CD4-positive, alpha-beta T cell (primary cell): ENCODE measurements around the gene TBCD. TPM values are rescaled to one million over a fixed set of nuclear protein-coding genes. Genes with fewer than 3 reads are reported as not detected.

Experiments used
- ATAC-seq: fragments of 200-7000 bp; cut with Tn5 transposase; one replicate; pipeline ENCODE4 v1.10.0; 2022; ENCODE audit warnings: mild to moderate bottlenecking; ENCODE audit not compliant: poor library complexity
- CTCF ChIA-PET: fragments of 350-600 bp; sonication (Branson Sonifier 250); formaldehyde crosslinking; loops from one replicate; lab custom pipeline; 2021; ENCODE audit warnings: antibody characterized with exemption, inconsistent platforms; lab: Charles Lee
- POLR2A ChIA-PET: fragments of 350-600 bp; sonication (Branson Sonifier 250); formaldehyde crosslinking; loops from one replicate; lab custom pipeline; 2021; ENCODE audit warnings: antibody characterized with exemption, inconsistent platforms; lab: Charles Lee
- DNase-seq, 14 experiments: peaks; one replicate each; pipeline ENCODE4 v3.0.0-alpha.2; 2013 to 2020; ENCODE audit warnings: mixed read lengths in 2 of 14
- H3K27ac ChIP-seq, 2 donors: one replicate each; pipeline versions ENCODE4 v1.5.1 to v1.7.0; 2013; ENCODE audit warnings: low read length in 2 of 2, low read depth in 1 of 2, mild to moderate bottlenecking in 1 of 2
- H3K27me3 ChIP-seq, 2 experiments: 1 replicate in 1 of 2; 2 replicates in 1 of 2; pipeline versions ENCODE4 v1.6.1 to v1.7.0; 2013; ENCODE audit warnings: low read length in 2 of 2, control low read depth in 1 of 2, mild to moderate bottlenecking in 1 of 2, moderate library complexity in 1 of 2; ENCODE audit not compliant: insufficient read depth in 2 of 2, control insufficient read depth in 1 of 2
- H3K36me3 ChIP-seq: one replicate; pipeline ENCODE4 v1.6.1; 2013; ENCODE audit warnings: low read length, control low read depth; ENCODE audit not compliant: insufficient read depth
- H3K4me1 ChIP-seq: one replicate; pipeline ENCODE4 v1.6.1; 2013; ENCODE audit warnings: low read length, control low read depth; ENCODE audit not compliant: insufficient read depth
- H3K4me3 ChIP-seq: one replicate; pipeline ENCODE4 v1.5.1; 2013; ENCODE audit warnings: mild to moderate bottlenecking, low read length, moderate library complexity
- H3K9me3 ChIP-seq, 2 experiments: 1 replicate in 1 of 2; 2 replicates in 1 of 2; pipeline versions ENCODE4 v1.6.1 to v1.7.0; 2013; ENCODE audit warnings: low read length in 2 of 2, mild to moderate bottlenecking in 2 of 2, control low read depth in 1 of 2, moderate library complexity in 1 of 2; ENCODE audit not compliant: control insufficient read depth in 1 of 2, insufficient read depth in 1 of 2
- H3K27ac Mint-ChIP-seq: one replicate; pipeline ENCODE4 v1.8.0; 2020; ENCODE audit warnings: mixed read lengths
- H3K27me3 Mint-ChIP-seq: one replicate; pipeline ENCODE4 v1.8.0; 2021; ENCODE audit warnings: mixed read lengths
- H3K36me3 Mint-ChIP-seq: one replicate; pipeline ENCODE4 v1.8.0; 2021; ENCODE audit warnings: low read depth, mixed read lengths
- H3K4me1 Mint-ChIP-seq: one replicate; pipeline ENCODE4 v1.8.0; 2021; ENCODE audit warnings: low read depth, mixed read lengths
- H3K4me3 Mint-ChIP-seq: one replicate; pipeline ENCODE4 v1.8.0; 2020; ENCODE audit warnings: mild to moderate bottlenecking, mixed read lengths
- H3K9me3 Mint-ChIP-seq: one replicate; pipeline ENCODE4 v1.8.0; 2020; ENCODE audit warnings: mixed read lengths
- intact Hi-C, 2 experiments: fragments of 100-400 bp; cut with DNase I in 1 of 2; cut with micrococcal nuclease in 1 of 2; formaldehyde crosslinking; loops; one replicate each; pipeline versions ENCODE4 v1.15.1 to v1.9.0; 2023 to 2025; cut with DNase I, micrococcal nuclease
- total RNA-seq, 174 experiments: library from RNA in 2 of 174; stranded (reverse) in 2 of 174; gene quantifications; one replicate each; pipeline ENCODE4 v1.2.3 and lab custom pipeline; 2021 to 2026
- TF ChIP-seq, protein P1 (sequence below): fragments of 200-600 bp; IDR thresholded peaks from one replicate; pipeline ENCODE4 v1.8.0; 2022; ENCODE audit warnings: antibody characterized with exemption, mild to moderate bottlenecking

TBCD gene
- total RNA-seq, 2 experiments from 2014 or later: 74.6 to 80.3 TPM

DNA sequence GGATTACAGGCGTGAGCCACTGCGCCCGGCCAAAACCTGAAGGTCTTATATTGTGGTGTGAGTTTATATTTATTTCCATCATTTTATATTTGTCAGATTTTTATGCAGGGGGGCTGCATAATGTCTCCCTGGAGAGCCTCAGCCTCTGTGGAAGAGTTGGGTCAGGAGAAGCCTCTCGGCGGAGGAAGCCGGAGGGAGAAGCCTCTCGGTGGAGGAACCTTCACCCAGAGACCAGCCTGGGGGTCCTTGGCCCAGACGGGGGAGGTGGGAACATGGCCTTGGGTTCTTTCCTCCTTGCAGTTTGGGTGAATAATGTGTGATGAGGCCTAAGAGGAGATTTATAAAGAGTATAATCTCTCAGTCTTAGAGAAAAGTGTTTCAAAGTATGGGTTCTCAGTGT lies 110.3 kb downstream of the TBCD start:
- DNase-seq (no peak), ATAC-seq (no peak)
- Mint-ChIP-seq H3K36me3 (no peaks in the 10 kb centered on the region), H3K4me1 (peaks cover 66% of the 10 kb centered on the region), H3K9me3 (no peaks in the 10 kb centered on the region), H3K4me3 (peak overlapping the region; percentile 11), H3K27ac (peak overlapping the region; percentile 97), H3K27me3 (no peaks in the 10 kb centered on the region)
- TF ChIP-seq, protein P1, sequence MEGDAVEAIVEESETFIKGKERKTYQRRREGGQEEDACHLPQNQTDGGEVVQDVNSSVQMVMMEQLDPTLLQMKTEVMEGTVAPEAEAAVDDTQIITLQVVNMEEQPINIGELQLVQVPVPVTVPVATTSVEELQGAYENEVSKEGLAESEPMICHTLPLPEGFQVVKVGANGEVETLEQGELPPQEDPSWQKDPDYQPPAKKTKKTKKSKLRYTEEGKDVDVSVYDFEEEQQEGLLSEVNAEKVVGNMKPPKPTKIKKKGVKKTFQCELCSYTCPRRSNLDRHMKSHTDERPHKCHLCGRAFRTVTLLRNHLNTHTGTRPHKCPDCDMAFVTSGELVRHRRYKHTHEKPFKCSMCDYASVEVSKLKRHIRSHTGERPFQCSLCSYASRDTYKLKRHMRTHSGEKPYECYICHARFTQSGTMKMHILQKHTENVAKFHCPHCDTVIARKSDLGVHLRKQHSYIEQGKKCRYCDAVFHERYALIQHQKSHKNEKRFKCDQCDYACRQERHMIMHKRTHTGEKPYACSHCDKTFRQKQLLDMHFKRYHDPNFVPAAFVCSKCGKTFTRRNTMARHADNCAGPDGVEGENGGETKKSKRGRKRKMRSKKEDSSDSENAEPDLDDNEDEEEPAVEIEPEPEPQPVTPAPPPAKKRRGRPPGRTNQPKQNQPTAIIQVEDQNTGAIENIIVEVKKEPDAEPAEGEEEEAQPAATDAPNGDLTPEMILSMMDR: no peak
- Histone ChIP-seq H3K27ac (peak overlapping the region in 1 of 2 donors; percentile 75), H3K9me3 (no peaks in the 10 kb centered on the region), H3K4me3 (no peak overlapping the region), H3K27me3 (no peaks in the 10 kb centered on the region), H3K36me3 (no peaks in the 10 kb centered on the region), H3K4me1 (peaks cover 90% of the 10 kb centered on the region)
- ChIA-PET CTCF (no interaction called here), POLR2A (interaction anchor here (2.7 kb wide), 1 partner anchor 22 kb away, joined by 41 read pairs; no protein-coding TSS in a partner anchor)
- intact Hi-C loops: no loop called here

DNA sequence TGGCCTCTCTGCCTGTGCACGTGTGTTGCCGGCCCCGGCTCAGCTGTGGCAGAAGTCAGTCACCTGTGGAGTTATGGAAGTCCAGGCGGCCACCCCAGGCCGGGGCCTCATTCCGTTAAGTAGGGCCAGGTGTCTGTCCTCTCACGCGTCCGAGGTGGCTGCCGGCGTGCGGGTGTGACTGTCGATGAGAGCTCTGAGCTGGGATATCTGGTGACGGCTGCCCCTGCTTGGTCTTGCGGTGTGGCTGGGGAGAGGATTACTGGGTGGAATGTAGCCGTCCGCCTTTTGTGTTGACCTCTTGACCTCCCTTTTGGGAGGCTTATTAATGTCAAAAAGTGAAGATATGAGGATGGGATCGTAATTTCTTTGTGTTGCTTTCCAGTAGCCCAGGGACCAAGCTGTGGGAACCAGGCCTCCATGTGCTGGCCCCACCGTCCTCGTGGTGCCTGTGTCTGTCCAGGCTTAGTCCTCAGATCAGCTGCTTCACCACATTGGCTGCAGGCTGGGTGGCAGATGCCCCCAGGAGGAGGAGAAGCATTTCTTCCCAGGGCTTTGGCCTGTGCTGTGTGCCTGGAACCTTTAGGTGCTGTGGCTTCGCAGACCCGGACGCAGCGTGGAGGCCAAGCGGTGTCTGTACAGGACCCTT lies 111.0 kb downstream of the TBCD start:
- TF ChIP-seq, protein P1: no peak
- Mint-ChIP-seq H3K9me3 (no peaks in the 10 kb centered on the region), H3K27ac (peak overlapping the region; percentile 97), H3K4me3 (peak overlapping the region; percentile 11), H3K4me1 (peaks cover 66% of the 10 kb centered on the region), H3K27me3 (no peaks in the 10 kb centered on the region), H3K36me3 (no peaks in the 10 kb centered on the region)
- H3K4me1 ChIP-seq: peaks cover 96% of the 10 kb centered on the region
- peak overlapping the region; percentile 75 to 85 for H3K27ac ChIP-seq
- no peaks in the 10 kb centered on the region for H3K27me3 ChIP-seq
- ChIA-PET CTCF (interaction anchor here (1.2 to 2.1 kb wide), 4 partner anchors 21 to 70 kb away, joined by 3 to 27 read pairs (median 6); no protein-coding TSS in a partner anchor), POLR2A (interaction anchor here (1.1 to 2.7 kb wide), 4 partner anchors 22 to 336 kb away, joined by 3 to 41 read pairs (median 12); no protein-coding TSS in a partner anchor)
- ATAC-seq (no peak), DNase-seq (no peak)
- H3K9me3 ChIP-seq: no peaks in the 10 kb centered on the region
- no peaks in the 10 kb centered on the region for H3K36me3 ChIP-seq
- no peak overlapping the region for H3K4me3 ChIP-seq
- intact Hi-C loops: no loop called here

DNA sequence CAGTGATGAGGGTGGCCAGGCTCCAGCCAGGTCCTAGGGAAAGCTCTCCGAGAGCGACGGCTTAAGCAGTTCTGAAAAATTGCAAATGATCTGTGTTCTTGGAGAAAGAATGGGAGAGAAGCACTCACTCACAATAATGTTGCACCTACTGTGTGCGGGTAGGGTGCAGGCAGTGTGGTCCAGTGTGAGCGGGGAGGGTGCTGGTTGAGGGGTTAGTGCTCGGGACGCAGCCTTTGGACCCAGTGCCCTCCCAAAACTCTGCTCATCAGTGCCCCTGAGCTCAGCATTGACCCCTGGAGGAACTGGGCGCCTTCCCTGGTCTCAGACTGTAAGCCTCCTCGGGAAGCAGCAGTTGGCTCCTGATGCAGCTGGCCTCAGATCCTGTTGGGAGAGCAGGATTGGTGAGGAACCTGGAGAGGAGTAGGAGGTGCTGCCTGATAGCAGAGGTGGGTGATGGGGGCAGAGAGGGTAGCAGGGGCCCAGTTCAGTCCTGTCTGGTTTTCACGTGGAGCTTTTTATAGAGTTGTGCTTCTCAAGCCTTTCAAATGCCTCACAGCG lies 111.6 kb downstream of the TBCD start:
- H3K27ac ChIP-seq: peak overlapping the region; percentile 75 to 85
- ATAC-seq (no peak), DNase-seq (peak in 1 of 14 experiments; percentile 18)
- H3K36me3 ChIP-seq: no peaks in the 10 kb centered on the region
- peak overlapping the region; percentile 19 for H3K4me3 ChIP-seq
- intact Hi-C loops: no loop called here
- no peaks in the 10 kb centered on the region for H3K27me3 ChIP-seq
- no peaks in the 10 kb centered on the region for H3K27me3 Mint-ChIP-seq
- ChIA-PET POLR2A (interaction anchor here (0.7 to 2.7 kb wide), 18 partner anchors 8 to 336 kb away, joined by 3 to 41 read pairs (median 4); partner anchors contain the start of gene FN3KRP), CTCF (interaction anchor here (1.1 to 2.6 kb wide), 11 partner anchors 10 to 81 kb away, joined by 3 to 27 read pairs (median 5); no protein-coding TSS in a partner anchor)
- peaks cover under 1% of the 10 kb centered on the region for H3K36me3 Mint-ChIP-seq
- H3K4me1 ChIP-seq: peaks cover 94% of the 10 kb centered on the region
- H3K9me3 Mint-ChIP-seq: no peaks in the 10 kb centered on the region
- H3K27ac Mint-ChIP-seq: peak overlapping the region; percentile 97
- TF ChIP-seq, protein P1: no peak
- no peaks in the 10 kb centered on the region for H3K9me3 ChIP-seq
- peaks cover 60% of the 10 kb centered on the region for H3K4me1 Mint-ChIP-seq
- H3K4me3 Mint-ChIP-seq: peak overlapping the region; percentile 32
